C1 segment of cervical spinal cord (tissue), 14 donors: ENCODE measurements around the gene EHD2.
"Not testable (repeated sequence)": the region's sequence is repeated elsewhere in the genome, so short reads cannot be mapped to it uniquely, and the experiment has no call there.

Experiments
- DNase-seq, 14 donors: peaks; one replicate each; lab custom pipeline; 2025; lab: John Stamatoyannopoulos, UW

The EHD2 gene

DNA sequence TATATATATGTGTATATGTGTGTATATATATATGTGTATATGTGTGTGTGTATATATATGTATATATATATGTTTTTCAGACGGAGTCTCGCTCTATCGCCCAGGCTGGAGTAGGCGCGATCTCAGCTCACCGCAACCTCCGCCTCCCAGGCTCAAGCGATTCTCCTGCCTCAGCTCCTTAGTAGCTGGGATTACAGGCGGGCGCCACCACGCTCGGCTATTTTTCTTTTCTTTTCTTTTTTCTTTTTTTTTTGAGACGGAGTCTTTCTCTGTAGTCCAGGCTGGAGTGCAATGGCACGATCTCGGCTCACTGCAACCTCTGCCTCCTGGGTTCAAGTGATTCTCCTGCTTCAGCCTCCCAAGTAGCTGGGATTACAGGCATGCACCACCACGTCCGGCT lies 32.9 kb downstream of the EHD2 start:
- DNase-seq, result not testable (repeated sequence)

DNA sequence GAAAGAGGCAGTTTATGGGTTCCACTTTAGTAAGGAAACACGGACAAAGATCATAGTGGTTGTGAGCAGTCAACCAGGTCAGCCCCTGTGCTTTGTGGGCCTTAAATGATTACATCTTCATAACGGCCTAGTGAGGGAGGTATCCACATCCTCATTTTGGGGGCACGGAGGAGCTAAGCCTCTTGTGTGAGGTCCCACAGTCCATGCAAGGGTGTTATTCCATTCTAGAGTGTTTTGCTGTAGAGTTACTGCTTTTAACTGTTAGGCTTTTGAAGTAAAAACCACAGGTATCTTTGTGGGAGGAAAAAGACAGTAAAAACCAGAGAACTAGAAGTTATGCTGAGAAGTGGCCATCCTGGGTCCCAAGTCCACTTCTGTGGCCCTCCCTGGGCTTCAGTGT lies 36.1 kb downstream of the EHD2 start:
- DNase-seq, result no peak

DNA sequence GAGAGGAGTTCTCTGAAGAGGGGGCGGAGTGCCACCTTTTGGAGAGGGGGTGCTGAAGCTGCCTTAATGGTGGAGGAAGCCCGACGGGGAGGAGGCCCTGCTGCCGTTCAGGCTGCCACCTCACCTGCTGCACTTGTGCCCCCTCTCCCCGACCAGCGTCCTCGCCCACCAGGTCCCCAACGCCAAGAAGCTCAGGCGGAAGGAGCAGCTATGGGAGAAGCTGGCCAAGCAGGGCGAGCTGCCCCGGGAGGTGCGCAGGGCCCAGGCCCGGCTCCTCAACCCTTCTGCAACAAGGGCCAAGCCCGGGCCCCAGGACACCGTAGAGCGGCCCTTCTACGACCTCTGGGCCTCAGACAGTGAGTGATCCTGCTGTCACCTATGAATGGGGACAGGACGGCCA lies 37.5 kb downstream of the EHD2 start:
- DNase-seq, result no peak

DNA sequence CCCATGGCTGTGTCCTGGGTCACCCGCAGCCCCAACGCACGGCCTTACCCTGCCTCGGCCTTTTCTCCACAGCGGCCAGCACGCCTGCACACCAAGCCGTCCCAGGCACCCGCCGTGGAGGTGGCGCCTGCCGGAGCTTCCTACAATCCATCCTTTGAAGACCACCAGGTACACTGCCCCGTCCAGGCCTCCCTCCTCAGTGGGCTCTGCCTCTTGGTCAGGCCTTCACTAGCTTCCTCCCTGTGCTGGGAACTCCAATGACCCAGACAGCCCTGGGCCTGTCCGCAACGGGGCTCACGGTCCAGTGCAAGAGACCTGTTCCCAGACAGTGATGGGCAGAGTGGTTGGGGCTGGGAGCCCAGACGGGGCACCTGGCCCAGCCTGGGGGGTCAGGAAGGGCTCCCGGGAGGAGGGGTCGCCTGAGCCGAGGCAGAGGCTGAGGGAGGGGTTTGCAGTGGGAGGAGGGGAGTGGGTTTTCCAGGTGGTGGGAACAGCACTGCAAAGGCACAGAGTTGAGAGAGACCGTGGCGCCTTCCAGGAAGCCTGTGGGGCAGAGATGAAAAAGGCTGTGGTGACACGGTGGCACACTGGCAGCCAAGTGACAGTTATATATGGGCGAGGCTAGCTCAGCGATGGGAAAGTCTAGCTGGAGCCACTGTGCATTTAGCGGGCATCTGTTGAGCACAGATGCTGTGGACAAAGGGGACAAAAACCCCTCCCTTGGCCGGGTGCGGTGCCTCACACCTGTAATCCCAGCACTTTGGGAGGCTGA lies 39.4 kb downstream of the EHD2 start:
- DNase-seq, result no peak

DNA sequence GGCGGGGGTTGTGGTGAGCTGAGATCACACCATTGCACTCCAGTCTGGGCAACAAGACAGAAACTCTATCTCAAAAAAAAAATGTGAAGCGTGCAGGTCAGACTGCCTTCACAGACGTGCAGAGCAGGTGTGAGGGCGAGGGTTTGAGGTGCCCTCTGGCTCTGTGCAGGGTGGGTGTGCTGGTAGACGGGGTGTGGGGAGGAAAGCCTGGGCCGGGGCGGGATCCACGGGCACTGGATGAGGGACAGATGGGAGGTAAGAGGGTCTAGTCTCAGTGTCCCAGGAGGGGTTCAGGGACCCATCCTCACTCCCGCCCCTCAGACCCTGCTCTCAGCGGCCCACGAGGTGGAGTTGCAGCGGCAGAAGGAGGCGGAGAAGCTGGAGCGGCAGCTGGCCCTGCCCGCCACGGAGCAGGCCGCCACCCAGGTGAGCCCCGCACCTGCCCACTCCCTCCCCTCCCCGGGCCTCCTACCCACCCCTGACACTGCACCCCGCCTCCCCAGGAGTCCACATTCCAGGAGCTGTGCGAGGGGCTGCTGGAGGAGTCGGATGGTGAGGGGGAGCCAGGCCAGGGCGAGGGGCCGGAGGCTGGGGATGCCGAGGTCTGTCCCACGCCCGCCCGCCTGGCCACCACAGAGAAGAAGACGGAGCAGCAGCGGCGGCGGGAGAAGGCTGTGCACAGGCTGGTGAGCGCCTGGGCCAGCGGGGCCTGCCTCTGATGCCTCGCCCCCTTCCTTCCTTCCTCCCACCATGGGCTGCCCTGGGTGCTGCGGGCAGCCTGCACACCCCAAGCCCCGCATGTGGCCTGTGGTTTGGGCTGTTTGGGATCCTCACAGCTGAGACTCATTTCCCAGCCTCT lies 41.2 kb downstream of the EHD2 start:
- no peak for DNase-seq

DNA sequence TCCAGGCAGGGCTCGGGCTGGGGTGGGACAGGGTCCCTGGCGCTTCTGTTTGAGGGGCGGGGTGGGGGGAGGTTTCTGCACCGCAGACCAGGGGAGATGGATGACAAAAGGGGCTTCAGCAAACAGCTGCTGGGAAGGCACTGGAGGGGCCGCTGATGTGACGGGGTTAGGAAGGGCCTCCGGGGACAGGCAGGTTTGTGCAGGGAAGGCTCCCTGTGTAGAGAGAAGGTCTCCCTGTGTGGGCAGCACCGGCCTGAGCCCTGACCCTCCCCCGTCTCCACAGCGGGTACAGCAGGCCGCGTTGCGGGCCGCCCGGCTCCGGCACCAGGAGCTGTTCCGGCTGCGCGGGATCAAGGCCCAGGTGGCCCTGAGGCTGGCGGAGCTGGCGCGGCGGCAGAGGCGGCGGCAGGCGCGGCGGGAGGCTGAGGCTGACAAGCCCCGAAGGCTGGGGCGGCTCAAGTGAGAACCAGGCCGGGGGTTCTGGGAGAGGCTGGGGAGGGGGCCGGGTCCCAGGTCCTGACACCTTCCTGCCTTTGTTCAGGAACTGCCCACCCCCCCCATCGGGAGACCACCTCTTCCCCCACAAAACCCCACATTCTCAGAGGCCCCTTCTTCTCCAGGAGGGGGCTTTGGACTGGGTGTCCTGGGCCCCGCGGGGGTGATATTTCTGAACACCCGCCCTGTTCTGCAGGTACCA lies 42.0 kb downstream of the EHD2 start:
- DNase-seq, result no peak

DNA sequence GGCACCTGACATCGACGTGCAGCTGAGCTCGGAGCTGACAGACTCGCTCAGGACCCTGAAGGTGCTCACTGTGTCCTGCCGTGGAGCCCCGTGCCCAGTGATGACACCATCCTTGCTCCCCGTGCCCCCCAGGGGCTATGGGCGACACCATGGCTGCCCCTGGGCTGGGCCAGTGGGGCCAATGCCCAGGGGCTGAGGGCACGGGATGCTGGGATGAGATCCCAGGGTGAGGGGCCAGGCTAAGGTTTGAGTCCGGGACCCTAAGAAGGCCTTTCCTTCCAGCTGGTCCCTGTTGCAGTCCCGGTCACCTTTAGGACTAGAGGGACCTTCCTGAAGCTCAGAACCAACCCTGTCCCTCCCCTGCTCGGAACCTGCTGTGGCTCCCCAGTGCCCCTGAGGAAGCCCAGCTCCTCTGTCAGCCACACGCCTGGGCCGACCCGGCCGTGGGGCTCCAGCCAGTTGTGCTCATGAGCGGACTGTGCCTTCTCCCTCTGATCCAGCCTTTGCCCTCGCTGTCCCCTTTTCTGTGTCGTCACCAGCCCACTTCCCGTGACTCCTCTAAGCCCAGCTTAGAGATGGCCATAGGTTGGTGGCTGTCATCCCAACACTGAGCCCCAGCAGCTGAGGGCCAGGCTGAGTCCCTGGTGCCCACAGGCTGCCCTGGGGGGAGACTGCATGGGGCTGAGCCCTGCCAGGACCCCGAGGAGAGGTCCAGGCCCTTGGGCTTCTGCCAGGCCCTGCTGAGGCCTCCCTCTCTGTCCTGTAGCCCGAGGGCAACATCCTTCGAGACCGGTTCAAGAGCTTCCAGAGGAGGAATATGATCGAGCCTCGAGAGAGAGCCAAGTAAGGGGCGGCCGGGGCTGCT lies 42.8 kb downstream of the EHD2 start:
- no peak for DNase-seq

DNA sequence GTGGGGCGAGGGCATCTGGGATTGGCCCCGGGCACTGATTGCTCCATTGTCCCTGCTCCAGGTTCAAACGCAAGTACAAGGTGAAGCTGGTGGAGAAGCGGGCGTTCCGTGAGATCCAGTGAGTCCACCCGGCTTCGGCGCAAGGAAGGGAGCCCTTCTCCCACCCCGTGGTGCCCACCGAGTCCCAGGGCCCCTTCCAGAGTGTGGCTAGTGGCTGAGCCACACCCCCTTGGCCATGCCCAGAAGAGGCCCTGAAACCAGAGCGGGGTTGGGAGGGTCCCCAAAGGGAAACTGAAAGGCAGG lies 43.4 kb downstream of the EHD2 start:
- DNase-seq, result no peak

DNA sequence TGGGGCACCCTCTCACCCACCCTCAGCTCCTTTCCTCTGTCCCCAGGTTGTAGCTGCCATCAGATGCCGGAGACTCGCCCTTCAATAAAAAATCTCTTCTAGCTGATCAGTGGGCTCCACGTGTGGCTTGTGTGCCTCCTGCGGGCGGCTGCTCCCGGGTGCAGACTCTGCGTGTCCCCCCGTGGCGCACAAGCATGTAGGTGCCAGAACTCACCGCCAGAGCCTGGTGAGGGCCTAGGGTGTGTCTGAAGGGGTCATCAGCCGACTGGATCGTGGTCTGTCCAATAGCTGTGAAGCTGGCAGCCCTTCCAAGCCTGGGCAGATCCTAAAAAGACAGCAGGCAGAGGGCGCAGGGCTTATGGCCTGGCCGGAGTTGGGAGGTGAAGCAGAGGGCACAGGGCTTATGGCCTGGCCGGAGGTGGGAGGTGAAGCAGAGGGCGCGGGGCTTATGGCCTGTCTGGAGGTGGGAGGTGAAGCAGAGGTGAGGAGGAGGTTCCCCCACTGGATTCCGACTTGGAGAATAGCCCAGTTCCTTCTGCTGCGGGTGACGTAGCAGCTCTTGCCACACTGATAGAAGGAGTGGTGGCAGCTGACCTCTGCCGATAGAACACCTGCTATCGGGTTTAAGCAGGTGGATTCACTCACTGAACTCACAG lies 43.9 kb downstream of the EHD2 start:
- DNase-seq, result no peak

DNA sequence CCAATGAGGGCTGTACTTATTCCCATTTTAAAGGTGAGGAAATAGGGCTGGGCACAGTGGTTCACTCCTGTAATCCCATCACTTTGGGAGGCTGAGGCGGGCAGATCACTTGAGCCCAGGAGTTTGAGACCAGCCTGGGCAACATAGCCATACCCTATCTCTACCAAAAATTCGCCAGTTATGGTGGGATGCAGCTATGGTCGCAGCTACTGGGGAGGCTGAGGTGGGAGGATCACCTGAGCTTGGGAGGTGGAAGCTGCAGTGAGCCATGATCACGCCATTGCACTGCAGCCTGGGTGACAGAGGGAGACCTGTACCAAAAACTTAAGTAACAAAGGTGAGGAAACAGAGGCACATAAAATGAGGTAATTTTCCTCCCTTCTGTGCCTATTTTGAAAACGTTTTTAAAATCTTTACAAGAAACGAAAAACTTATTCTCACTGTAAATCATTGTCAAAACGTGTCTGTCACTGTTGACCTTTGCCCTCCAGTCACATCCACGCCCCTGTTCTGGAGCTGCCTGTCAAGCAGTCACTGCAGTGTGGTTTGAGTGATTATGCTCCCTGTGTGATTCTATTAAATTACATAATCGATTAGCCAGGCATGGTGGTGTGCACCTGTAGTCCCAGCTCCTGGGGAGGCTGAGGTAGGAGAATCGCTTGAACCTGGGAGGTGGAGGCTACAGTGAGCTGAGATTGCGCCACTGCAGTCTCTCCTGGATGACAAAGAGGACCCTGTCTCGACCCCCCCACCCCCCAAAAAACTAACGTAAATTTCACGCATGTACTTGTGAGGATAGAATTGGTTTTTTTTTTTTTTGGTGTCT lies 44.6 kb downstream of the EHD2 start:
- DNase-seq, result no peak

DNA sequence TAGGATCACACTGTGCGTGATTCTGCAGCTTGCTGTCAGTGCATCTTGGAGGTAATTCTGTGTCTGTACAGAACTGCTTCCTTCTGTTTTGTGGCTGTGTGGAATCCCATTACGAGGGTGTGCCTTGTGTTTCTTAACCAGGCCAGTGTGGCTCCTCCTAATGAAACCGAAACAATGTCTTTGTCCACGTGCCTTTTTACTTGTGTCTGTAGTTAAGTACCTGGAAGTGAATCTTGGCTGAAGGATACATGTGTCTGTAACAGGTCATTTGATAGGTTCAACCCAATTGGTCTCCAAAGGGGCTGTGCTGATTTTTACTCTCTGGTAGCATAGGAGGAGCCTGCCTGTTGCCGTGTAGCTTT lies 45.2 kb downstream of the EHD2 start:
- no peak for DNase-seq

DNA sequence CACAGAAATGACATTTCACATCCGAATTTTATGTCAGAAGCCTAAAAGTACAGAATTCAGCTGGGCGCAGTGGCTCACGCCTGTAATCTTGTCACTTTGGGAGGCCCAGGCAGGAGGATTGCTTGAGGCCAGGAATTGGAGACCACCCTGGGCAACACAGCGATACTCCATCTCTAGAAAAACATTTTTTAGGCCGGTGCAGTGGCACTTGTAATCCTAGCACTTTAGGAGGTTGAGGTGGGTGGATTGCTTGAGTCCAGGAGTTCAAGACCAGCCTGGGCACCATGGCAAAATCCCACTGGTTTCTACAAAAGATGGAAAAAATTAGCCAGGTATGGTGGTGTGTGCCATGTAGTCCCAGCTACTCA lies 47.4 kb downstream of the EHD2 start:
- DNase-seq, result no peak

DNA sequence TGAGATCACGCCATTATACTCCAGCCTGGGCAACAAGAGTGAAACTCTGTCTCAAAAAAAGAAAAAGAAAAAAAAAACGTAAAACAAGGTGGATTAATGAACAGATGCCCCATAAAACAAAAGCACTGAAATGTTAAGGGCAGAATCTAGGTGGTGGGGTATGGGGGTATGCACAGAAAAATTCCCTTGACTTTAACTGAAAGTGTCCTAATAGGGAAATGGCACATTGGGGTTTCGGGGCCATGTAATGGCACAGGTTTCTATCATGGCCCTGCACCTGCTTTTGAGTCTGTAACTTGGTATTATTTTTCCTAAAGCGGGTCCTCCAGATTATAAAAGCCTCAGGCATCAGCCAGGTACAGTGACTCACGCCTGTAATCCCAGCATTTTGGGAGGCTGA lies 48.3 kb downstream of the EHD2 start:
- DNase-seq, result no peak

DNA sequence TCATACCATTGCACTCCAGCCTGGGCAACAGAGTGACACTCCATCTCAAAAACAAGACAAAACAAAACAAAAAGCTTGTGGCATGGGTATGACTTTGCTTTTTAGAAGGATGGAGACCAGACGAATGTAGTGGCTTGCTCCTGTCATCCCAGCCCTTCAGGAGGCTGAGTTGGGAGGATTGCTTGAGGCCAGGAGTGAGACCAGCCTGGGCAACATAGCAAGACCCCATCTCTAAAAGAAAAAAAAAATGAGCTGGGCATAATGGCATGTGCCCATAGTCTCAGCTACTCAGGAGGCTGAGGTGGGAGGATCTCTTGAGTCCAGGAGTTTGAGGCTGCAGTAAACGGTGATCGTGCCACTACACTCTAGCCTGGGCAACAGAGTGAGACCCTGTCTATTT lies 48.9 kb downstream of the EHD2 start:
- DNase-seq, result no peak

DNA sequence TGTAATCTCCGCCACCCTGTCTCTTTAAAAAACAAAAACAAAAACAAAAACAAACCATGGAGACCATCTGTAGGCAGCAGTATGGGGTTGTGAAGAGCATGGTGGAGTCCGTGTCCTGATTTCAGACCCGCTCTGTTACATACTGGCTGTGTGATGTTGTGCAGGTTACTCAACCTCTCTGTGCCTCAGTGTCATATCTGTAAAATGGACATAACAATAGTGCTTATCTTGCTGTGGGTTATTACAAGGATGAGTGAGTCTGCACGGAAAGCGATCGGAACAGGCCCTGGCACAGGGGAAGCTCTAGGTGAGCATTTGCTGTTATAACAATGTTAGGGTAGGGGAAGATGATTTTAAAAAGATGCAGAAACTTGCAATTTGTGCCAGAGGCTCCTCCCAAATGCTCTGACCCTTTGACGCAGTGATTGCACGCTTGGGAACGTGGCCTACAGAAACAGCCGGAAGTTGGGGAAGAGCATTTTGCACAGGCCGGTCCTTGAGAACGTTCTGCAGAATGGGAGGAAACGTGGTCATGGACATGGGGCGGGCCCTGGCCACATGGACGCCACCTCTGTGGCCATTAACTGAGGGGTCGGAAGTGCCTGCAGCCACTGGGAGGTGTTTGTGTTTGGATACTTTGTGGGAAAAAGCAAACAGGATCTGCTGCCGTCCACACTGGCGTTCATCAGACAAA lies 49.5 kb downstream of the EHD2 start:
- no peak for DNase-seq

DNA sequence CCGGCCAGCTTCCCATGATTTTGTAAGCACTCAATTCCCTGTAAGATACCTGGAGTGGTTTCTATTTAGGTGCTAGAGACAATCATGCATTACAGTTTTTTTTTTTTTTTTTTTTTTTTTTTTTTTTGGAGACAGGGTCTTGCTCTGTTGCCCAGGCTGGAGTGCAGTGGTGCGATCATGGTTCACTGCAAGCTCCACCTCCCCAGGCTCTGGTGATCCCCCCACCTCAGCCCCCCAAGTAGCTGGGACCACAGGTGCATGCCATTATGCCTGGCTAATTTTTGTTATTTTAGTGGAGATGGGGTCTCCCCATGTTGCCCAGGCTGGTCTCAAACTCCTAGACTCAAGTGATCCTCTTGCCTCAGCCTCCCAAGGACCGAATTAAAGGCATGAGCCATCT lies 51.5 kb downstream of the EHD2 start:
- not testable (repeated sequence) for DNase-seq

DNA sequence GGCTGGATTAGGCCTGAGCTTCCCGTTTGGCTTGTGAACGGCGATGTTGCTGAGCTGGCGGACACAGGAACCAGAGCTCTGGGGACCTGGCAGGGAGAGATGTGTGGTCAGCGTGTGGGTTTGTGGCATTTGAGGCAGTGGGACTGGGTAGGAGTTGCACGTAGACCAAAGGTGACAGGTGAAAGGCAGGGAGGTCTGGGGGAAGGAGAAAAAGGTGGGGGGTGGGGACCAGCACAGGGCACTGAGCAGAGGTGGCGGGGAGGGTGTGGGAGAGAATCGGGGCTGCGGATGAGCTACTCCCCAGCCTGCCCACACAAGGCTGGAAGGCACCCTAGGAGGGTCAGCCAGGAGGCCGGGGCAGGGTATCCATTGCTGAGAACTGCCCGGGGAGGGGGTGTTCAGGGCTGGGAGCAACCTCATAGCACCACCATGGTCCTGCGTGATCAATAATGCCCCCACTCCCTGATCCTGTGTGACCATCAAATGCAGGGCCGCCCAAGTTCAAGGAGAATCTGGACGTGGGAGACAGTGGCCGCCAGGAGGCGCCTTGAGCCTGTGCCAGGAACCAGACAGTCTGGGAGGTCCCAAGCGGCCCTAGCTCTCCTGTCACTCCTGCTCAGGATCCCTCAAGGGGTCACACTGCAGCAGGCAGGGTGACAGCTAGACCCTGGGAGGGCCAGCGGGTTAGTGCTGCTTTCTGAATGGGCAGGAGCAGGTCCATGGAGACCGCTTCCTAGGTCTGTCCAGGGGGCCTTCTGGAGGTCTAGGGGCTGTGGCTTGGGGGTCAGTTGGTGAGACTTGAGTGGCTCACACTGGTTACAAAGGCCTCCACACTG lies 52.5 kb downstream of the EHD2 start:
- DNase-seq, result peak in 11 of 14 donors; percentile 6 to 73 (median 35)

DNA sequence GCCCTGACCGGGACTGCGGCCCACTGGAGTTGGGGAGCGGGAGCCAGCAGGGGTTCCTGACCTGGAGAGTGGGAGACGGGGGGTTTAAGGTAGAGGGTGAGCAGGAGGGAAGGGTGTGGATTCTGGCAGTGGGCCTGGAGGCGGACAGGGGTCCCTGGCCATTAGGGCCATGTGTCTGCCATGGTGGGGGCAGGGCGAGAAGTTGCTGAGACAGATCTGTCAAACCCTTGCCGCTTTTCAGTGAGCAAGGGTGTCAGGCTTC lies 53.1 kb downstream of the EHD2 start:
- DNase-seq, result no peak

DNA sequence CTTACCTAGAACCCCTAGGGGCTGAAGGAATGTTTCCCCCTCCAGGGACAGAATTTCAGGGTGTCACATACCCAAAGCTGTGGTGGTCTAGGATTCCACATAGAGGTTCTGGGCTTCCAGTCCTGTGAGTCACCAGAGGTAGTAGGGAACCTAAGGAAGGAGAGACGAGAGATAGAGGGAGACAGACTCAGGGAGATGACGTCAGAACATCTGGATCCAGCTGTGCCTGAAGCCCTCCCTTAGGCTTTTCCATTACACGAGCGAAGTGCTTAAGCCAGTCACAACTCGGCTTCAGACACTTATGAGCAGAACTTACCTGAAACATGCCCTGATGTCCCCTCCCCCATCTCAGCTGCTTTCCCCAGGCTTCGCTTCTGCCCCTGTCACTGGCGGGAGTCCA lies 53.4 kb downstream of the EHD2 start:
- DNase-seq, result no peak
